C4-2B (cell line): ENCODE measurements around the gene CTTNBP2.

ENCODE experiments used
- ZFX ChIP-seq: fragments of 450-650 bp; IDR thresholded peaks from 2 replicates; pipeline ENCODE4 v1.6.1; 2017
- TF ChIP-seq, protein P1 (sequence below): fragments of 450-650 bp; conservative IDR thresholded peaks from 2 replicates; pipeline ENCODE4 v1.5.1; 2017; ENCODE audit warnings: mild to moderate bottlenecking

DNA sequence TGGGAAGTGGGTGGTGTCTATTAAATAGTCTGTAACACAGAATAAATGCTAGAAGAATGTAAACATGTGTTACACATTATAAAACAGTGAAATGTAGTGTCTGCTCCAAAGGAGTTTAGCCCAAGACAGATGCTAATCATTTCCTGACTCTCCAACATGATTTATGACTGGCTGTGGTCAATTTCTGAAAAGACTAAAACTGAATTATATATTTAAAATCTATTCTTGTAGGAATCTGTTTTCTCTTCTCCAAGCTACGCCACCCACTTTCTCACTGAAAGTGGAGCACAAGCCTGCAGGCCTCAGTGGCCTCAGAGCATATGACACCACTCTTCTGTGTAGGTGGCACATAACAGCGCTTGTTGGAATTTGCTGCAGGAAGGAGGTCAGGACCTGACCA is 44.4 kb downstream of the CTTNBP2 start:
- TF ChIP-seq, protein P1, sequence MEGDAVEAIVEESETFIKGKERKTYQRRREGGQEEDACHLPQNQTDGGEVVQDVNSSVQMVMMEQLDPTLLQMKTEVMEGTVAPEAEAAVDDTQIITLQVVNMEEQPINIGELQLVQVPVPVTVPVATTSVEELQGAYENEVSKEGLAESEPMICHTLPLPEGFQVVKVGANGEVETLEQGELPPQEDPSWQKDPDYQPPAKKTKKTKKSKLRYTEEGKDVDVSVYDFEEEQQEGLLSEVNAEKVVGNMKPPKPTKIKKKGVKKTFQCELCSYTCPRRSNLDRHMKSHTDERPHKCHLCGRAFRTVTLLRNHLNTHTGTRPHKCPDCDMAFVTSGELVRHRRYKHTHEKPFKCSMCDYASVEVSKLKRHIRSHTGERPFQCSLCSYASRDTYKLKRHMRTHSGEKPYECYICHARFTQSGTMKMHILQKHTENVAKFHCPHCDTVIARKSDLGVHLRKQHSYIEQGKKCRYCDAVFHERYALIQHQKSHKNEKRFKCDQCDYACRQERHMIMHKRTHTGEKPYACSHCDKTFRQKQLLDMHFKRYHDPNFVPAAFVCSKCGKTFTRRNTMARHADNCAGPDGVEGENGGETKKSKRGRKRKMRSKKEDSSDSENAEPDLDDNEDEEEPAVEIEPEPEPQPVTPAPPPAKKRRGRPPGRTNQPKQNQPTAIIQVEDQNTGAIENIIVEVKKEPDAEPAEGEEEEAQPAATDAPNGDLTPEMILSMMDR, result no peak
- TF ChIP-seq ZFX, result no peak
